ENCODE data around the gene ZNF775.

GRCh38 chr7:150401424-150401790 lies 22.3 kb downstream of the ZNF775 start:
- TF ChIP-seq, protein P1, sequence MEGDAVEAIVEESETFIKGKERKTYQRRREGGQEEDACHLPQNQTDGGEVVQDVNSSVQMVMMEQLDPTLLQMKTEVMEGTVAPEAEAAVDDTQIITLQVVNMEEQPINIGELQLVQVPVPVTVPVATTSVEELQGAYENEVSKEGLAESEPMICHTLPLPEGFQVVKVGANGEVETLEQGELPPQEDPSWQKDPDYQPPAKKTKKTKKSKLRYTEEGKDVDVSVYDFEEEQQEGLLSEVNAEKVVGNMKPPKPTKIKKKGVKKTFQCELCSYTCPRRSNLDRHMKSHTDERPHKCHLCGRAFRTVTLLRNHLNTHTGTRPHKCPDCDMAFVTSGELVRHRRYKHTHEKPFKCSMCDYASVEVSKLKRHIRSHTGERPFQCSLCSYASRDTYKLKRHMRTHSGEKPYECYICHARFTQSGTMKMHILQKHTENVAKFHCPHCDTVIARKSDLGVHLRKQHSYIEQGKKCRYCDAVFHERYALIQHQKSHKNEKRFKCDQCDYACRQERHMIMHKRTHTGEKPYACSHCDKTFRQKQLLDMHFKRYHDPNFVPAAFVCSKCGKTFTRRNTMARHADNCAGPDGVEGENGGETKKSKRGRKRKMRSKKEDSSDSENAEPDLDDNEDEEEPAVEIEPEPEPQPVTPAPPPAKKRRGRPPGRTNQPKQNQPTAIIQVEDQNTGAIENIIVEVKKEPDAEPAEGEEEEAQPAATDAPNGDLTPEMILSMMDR (IDR thresholded peaks at IDR 0.05): no peak
- TF ChIP-seq POLR2A (IDR thresholded peaks at IDR 0.05): no peak

All from right lobe of liver (tissue), 4 donors.